NCI-H1417 treated with DMSO at 0.1 percent for 48 hours (cell line): ENCODE data around the gene CUTA.

Source experiments
- DNase-seq: peaks from one replicate; lab custom pipeline; 2025; lab: John Stamatoyannopoulos, UW

CUTA gene

DNA sequence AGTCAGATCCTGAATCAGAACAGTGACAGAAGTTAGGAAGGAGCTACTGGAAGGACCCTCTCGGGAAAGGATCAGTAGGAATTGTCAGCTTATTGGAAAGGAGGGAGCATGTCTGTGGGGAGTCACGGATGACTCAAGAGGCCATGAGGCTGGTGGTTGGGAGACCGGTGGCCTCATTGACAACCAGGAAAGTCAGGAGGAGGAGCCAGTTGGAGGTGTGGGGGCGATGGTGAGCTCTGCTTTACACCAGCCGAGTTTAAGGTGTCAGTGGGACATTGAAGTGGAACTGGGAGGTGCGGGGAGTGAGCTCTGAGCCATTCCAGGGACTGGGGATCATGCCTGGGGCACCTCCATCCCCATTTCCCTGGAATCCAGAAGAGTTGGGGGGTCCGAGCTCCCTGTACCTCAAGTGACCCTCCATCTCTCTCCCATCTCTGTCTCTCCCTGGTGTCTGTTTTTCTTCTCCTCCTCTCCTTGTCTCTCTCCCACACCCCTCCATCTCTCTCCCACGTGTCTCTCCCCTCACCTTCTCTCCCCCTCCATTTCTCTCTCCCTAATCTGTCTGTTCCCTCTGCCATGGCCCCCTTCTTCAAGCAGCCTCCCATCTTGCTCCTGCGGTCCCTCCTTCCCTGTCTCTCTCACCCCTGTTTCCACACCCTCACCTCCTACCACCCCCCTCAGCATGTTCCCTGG, 22.2 kb upstream of the CUTA start:
- DNase-seq, result no peak

DNA sequence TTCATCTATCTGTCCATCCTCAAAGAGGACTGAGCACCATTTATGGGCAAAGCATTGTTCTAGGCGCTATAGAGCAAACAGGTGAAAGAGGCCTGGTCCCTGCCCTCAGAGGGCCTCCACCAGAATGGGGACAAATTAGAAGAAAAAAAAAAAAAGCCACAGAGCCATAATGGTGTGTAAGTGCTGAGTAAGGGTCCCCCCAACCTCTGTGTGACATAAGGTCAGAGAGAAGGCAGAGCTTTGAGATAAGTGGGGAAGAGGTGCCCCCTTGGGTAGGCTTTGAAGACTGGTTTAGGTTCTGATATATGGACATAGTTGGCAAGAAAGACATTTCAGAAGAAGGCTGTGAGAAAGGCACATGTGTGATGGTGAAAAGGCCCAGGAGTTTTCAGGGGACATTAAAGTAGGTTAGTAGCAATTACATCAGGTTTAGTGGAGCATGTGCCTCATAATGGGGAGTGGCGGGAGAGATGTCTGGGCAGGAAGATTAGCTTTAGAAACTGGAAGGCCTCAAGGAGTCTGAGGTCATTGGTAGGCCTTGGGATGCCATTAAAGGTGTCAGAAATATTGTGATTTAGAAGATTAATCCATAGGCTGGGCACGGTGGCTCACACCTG, 21.2 kb upstream of the CUTA start:
- DNase-seq, result no peak

DNA sequence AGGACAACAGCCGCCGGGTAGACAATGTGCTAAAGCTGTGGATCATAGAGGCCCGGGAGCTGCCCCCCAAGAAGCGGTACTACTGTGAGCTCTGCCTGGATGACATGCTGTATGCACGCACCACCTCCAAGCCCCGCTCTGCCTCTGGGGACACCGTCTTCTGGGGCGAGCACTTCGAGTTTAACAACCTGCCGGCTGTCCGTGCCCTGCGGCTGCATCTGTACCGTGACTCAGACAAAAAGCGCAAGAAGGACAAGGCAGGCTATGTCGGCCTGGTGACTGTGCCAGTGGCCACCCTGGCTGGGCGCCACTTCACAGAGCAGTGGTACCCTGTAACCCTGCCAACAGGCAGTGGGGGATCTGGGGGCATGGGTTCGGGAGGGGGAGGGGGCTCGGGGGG, 19.8 kb upstream of the CUTA start:
- DNase-seq, result no peak

DNA sequence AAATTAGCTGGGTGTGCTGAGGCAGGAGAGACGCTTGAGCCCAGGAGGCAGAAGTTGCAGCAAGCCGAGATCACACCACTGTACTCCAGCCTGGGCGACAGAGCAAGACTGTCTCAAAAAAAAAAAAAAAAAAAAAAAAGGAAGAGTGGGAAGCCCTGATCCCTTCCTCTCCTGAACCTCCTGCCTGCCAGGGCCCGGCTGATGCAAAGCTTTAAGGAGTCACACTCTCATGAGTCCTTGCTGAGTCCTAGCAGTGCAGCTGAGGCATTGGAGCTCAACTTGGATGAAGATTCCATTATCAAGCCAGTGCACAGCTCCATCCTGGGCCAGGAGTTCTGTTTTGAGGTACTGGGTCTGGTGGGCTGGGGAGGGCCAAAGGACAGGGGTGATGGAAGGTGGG, 17.1 kb upstream of the CUTA start:
- DNase-seq, result no peak

DNA sequence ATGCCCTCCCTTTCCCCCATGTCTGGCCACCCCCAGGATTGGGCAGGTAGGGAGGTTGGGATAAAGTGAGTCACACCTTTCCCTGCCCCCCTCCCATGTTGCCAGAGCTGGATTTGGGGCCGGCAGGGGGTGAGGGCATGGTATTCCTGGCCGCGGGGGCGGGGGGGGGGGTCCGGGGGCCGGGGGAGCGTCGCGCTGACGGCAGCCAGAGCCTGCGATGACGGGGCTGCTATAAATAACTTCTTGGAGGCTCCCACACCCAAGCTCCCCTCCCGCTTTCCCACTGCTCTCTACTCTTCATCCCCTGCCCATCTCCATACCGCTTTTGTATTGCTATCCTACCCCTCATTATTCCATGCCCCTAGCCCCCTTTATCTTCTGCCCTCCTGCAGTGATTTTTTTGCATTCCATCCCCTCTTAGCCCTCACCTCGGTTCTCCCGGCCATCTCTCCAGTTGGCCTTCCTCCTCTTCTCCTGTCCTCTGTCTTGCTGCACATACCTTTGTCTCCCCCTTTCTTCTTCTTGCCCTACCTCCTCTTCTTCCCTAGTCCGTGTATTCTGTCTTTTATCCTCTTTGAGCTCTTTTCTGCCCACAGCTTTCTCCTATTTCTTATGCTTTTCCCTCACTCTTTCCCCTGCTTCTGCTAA, 15.8 kb upstream of the CUTA start:
- no peak for DNase-seq

DNA sequence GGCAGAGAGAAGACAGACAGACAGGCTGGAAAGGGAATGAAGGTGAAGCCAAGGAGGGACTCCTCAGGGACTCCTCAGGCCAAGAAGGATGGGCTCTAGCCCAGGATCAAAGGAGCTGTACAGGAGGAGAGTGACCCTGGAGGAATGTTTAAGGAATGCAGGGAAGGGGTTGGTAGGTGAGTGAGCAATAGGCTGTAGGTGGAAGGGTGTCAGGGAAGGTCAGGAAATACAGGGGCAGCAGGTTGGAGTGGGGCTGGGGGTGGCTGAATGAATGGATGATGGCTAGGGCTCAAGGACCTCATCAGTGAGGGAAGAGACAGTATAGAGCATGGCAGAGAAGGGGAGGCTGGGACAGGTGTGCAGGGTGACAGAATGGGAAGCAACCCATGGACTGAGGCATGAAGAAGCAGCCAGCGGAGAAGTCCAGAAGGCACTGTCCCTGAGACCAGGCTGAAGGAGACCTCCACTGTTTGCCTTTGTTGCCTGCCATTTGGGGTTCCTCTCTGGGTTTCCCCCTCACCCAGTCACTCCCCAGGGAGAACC, 15.2 kb upstream of the CUTA start:
- no peak for DNase-seq

DNA sequence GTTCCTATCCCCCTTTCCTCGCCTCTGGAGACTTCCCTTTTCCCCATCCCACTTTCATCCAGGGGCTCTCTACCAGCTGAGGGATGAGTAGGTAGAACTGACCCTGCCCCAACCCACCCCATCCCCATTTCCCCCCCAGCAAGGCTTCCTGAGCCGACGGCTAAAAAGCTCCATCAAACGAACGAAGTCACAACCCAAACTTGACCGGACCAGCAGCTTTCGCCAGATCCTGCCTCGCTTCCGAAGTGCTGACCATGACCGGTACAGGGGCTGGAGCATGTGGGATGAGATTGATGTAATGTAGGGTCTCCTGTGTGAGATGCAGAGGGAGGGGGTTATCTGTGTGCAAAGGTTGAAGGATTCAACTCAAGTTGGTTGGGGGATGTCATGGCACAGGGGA, 14.6 kb upstream of the CUTA start:
- no peak for DNase-seq

DNA sequence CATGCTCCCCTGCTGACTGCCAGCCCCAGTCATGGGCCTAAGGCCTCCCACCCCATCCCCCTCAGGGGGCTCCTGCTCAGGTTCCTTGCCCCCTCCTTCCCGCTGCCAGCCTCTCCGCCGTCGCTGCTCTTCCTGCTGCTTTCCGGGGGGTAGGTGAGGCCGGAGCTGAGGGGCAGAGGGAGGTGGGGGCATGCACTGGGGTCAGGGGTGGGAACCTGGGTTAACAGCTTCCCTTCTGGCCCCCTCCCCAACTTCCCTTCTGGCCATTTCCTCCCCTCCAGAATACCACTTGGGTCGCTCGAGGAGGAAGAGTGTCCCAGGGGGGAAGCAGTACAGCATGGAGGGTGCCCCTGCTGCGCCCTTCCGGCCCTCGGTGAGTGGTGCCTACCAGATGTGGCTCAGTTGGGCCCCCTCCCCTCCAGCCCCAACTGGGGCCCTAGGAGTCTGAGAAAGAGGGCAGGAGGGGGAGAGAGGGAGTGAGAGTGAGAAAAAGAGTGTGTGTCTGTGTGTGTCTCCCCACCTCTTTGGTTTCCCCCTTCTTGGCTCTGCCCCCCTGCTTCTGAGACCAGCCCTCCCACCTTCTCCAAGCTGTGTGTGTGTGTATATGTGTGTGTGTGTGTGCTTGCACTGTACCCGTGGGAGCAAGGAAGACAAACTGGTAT, 14.1 kb upstream of the CUTA start:
- DNase-seq, result no peak

DNA sequence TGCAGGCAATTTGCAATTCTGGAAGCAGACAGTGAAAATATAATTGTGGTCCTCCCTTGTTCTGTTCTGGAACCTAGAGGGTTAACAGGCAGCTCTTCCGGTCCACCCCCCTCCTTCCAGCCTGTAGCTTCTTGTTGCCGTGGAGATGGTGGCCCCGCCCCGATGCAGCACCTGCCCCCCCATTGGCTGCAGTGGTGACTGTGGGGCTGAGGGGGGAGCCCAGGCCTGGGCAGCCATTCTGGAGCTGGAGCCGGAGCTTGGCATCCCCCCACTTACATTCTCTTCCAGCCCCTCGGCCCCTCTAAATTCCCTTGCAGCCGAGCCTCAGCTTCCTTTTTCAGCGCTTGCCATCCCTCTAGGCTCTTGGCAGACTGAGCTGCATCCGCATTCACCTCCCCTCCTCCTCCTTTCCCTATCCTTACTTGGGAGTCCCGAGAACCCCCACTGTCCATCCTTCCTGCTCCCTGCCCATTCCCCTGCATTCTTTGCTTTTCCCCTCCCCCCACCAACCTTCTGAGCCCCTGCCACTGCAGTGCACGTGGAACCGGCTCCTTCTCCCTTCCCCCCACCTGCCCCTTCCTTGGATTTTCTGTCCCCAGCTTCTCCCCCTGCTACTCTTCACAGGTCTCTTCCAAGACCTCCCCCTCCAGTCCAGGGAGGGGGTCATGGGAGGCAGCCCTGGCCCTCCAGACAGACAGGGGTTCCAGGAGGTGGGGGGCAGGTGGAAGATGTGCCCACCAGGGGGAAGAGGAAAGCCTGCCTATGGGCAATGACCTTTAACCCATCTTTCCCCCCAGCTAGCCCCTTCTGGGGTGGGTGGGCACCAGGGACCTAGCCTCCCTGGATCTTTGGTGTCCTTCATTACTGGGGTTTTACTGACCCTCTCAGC, 13.3 kb upstream of the CUTA start:
- DNase-seq, result no peak

DNA sequence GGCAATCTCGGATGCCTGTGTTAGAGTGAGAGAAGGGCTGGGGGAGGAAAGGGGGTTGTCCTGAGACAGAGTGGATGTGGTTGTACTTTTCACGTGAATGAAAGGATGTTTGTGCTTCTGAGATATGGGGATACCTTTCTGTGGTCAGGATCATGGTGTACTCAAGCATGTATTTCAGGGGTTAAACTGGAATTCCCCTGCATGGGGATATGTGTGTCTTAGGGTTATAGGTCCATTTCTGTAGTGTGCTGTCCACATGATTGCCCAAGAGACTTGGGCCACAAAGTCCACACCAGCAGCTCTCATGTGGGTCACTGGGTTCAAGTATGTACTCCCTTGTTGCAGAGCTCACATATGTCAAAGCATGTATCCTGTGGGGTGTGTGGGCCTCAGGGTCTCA, 12.4 kb upstream of the CUTA start:
- DNase-seq, result no peak

DNA sequence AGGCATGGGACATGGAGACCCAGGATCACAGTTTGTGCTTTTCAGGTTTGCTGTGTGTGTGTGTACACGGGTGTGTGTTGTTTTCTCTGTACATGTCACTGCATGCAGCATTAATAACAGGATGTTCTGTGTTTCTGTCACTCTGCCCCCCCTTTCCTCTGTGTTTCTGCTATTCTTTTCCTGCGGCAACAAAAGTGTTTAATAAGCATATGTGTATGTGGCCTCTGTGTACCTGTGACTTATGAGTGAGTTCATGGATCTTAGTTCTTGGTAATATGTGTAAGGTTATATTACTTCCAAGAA, 11.8 kb upstream of the CUTA start:
- DNase-seq, result no peak

DNA sequence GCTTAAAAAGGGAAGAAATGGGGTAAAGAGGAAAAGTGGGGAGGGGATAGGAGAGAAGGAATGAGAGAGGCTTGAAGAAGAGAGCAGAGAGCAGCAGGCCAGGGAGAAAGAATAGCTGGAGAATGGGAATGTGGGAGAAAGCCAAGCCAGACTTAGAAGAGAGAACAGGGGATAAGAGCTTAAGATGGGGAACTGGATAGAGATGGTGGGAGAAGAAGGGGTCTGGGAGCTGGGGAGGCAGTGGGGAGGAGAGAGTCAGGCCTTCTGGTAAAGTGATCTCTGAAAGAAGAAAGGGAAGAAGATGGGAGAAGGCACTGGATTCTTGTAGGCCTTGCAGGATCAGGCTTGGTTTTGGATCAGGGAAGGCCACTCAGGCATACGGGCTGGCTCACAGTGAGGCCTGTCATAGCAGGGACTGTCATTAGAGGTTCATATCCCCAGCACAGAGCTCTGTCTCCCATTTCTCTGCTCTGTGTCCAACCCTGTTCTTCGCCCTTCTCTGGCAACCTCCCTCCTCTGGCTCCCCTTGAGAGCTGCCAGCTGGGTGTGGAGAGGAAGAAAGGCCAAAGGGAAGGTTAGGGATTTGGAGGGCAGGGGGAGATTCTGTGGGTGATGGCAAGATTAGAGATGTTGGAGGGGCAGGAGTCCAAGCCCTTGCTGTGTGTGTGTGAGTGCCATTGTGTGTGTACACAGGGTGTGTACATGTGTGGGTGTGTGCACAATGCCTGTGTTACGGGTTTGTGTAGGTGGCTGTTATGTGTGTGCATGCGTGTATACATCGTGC, 11.3 kb upstream of the CUTA start:
- no peak for DNase-seq

DNA sequence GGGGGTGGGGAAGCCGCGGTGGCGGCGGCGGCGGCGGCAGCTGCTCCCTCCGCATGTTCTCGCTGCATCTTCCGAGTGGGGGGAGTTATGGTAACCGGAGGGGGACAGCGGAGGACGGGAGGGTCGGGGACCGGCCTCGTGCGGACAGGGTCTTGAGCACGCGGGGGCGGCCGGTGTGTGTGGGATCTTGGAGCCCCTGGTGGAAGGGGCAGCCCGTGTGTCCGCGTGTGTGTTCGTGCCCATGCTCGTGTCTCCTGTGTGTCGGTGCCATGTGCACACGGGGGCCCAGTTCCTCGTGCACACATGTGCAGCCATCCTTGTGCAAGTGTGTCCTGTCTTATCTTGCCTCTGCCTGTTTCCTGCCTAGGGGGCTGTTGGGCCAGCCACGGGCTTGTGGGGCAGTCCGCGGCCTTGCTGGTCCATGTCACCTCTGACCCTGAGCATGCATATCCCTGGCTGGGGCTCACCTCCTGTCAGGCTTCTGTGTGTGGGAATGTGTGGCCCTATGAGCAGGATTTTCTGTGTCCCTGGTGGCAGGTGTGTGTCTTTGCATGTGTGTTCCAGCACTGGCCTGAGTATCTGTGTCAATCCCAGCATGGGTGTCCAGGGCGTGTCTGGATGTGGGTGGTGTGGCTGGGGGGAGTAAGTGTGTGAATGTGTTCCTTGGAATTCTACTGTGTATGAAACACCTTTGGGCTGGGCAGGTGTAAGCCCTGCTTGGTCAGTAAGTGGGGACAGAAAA, 10.5 kb upstream of the CUTA start:
- DNase-seq, result no peak

DNA sequence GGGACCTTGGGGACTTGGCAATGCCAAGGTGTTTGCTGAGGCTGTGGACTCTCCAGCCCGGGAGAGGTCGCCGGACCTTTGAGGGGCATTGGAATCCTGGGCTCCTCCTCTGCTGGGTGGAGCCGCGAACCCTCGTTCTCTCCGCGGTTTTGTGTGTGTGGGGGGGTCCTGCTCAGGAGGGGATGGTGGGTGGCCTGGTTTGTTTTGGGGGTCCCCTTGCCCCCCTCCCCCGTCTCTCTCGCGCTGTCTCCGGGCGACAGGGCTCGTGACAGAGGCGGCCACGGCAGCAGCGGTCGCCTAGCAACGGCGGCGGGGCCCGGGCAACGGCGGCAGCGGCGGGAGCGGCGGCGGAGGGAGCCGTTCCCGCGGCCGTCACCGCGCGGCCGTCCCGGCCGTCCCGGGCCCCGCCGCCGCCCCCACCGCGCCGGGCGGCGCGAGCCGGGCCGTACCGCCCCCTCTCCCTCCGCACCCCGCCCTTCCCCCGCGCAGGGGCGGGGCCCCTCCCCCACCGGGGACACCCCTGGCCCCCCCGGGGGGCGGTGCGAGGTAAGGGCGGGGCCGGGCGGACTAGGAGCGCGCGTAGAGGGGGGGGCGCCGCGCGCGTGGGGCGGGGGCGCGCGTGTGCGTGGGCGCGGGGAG, 9.8 kb upstream of the CUTA start:
- DNase-seq, result no peak

DNA sequence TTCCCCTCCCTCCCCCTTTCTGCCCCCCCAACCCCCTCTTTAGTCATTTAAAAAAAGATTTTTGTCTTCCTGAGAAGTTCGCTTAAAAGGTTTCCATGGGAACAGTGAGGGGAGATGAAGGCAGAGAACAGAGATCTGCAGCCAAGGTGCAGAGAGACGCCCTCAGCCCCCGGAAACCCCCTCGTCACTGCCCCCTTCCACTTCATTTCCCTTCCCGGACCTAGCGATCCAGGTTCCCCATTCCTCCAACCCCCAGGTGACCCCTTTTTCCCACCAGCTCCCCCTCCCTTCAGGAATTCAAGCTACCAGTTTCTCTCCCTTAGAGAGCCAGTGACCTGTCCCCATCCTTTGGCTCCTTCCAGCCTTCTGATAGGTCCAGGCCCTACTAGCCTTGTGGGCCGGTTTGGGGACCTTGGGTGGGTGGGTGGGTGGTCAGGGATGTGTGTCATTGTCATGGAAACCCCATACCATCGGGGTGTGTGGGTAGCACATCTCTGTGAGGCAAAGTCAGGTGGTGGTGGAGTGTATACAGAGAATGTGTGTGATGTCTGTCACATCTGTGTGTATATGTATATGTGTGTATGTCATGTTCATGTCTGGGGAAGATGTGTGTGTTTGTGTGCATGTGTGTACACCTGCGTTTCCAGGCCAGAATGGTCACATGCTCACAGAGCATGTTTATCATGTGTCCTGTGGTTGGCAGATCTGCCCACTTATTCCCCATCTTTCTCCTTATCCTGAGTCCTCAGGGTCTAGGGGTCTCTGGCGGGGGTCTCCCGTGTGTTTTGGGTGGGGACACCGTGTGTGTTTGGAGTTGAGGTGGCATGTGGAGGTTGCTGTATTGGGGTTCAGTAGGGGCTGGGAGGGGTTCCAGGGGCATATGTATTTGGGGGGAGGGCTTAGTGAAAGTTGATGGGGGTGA, 8.9 kb upstream of the CUTA start:
- no peak for DNase-seq

DNA sequence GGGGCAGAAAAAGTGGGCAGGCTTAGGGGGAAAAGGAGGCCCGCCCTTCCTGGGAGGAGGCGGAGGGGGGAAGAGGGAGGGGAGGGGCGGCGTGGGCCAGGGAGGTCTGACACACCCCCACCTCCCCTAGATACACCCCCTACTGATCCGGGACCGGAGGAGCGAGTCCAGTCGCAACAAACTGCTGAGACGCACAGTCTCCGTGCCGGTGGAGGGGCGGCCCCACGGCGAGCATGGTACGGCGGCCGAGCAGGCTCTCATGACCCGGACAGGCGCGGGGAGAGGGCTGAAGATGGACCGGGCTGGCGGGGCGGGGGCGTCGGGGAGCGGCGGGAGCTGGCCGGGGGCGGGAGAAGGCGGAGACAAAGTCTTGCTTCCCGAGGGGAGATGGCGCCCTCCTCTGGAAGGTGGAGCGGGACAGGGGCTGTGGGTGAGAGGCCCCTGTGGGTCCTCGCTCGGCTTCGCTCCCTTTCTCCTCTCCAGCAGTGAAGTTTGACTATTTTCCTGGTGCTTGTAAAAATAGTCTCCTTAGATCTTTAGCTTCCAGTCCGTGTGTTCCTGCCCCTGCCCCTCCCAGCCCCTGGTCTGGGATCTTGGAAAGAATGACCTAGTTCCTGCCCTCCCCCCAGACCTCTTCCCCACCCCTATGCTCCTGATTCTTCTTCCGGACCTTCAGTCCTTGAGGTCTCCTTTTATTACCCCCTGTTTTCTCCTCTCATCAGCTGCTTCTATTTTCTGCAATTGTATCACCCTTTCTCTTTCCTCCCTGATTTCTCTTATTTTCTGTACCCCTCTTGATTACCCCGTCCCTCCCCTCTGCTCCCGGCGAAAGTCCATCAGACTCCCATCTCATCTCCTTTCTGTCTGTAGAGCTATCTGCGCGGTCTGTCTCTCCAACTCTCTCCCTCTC, 8.0 kb upstream of the CUTA start:
- no peak for DNase-seq

DNA sequence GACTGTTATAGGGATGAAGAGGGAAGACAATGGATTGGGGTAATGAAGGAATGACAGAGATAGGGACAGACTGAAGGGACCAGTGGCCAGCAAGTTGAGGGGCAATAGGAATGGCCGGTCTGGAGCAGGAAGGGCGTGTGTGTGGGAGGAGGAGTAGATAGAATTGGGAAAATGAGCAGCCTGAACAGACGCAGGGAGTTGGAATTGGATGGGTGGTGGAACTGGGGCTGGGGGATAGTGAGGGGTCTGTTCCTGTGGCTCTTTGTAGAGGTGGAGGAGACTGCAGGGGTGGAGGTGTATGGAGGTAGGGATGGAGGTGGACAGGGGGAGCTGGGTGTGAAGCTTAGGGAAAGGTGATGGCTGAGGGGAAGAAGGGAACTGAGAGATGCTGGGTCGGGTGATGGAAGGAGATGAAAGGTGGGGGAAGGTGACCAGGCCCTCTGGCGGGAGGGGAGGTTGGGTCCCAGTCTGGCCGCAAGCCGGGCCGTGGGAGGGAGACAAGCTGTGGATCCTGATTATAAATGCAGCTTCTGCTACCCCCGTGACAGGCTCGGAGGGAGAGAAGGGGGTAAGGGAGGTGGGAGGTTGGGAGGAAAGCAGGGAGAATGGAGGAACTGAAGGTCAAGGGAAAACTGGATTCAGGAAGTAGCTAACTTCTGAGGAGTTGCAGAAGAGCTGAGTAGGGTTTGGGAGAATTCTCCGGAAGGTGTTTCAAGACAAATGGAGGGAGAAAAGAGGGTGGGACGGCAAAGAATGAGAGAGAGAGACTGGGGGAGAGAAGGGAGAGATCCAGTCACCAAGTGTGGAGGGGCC, 7.2 kb upstream of the CUTA start:
- DNase-seq, result no peak
